Fibroblast of mammary gland (primary cell): ENCODE data around the gene RBBP8NL.

Experiments used
- DNase-seq: peaks from one replicate; pipeline ENCODE4 v3.0.0-alpha.2; 2010; ENCODE audit warnings: low read depth
- H3K4me3 ChIP-seq: 2 replicates; pipeline ENCODE4 v1.5.1; 2011; ENCODE audit warnings: low read depth, mild to moderate bottlenecking, low read length, moderate library complexity; ENCODE audit not compliant: control insufficient read depth
- CTCF ChIP-seq: conservative IDR thresholded peaks from 2 replicates; pipeline ENCODE4 v1.5.1; 2011; ENCODE audit warnings: low read depth, low read length, inconsistent platforms; ENCODE audit not compliant: control insufficient read depth, insufficient read depth

The RBBP8NL gene

GRCh38 chr20:62362991-62363919, 64.1 kb downstream of the RBBP8NL start:
- TF ChIP-seq CTCF = no peak
- H3K4me3 ChIP-seq = no peak overlapping the region
- DNase-seq = no peak

DNA sequence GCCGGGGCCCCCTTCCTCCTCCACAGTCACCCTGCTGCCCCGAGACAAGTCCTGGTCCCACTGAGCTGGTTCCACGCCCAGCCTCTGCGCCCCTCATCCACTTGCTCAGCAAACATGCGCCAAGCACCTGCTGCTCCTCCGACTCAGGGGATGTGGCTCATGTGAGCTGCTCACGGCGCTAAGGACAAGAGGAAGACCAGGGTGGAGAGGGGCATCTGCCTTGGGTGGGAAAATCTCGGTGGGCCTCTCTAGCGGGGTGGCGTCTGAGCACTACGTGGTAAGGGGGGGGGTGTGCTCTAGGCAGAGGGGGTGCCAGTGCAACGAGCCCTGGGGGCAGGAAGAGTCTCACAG, 64.8 kb downstream of the RBBP8NL start:
- no peak for TF ChIP-seq CTCF
- no peak for DNase-seq
- H3K4me3 ChIP-seq = no peak overlapping the region

- no peak for DNase-seq
- TF ChIP-seq CTCF = no peak
Observed at GRCh38 chr20:62361799-62362589, 65.3 kb downstream of the RBBP8NL start.

DNA sequence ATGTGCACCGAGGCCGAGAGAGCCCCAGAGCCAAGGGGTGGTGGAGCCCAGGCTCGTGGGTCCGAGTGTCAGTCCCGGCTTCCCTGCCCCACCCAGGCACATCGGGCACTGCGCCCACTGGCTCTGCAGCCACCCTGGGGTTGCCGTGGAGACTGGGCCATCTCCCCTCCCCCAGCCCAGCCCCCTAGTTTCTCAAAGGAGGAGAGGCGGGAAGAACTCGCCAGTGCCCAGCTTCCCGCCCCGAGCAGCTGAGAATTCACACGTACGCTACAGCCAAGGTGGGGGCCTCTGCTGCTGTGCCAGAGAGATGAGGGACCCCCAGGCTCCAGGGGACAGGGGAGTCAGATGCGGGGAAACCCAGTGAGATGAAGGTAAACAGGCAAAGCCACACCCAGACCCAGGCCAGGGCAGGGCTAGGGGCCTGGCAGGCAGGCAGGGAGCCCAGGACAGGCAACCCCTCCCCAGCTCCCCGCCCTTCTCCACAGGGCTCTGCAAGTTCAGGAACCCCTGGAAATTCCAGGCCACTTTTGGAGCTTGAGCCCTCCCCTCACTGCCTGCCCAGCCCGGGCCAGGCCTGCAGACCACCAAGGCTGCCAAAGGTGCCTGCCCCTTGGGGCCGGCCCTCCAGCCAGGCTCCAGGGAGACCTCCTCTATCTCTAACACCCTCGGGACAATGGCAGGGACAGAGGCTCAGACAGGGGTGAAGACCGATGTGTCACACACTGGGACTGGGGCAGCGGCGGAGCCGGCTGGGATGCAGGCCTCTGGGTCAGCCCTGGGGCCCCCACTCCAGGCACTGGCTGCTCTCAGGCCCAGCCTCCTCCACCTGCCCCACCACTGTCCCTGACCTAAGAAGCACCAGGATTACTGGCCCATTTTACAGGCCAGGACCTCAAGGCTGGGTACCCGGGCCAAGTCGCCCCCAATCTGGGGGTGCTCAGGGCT, 66.2 kb downstream of the RBBP8NL start:
- DNase-seq = no peak
- no peak overlapping the region for H3K4me3 ChIP-seq
- no peak for TF ChIP-seq CTCF

More at GRCh38 chr20:62361799-62362589, 65.3 kb downstream of the RBBP8NL start:
- no peak overlapping the region for H3K4me3 ChIP-seq
